HG02610 (cell line): ENCODE measurements around the gene NFIB.

Experiments
- ATAC-seq: cut with Tn5 transposase; IDR thresholded peaks from one replicate; pipeline ENCODE4 v1.9.1; 2021; ENCODE audit warnings: mild to moderate bottlenecking, moderate library complexity; ENCODE audit not compliant: unreplicated experiment

Gene NFIB

DNA sequence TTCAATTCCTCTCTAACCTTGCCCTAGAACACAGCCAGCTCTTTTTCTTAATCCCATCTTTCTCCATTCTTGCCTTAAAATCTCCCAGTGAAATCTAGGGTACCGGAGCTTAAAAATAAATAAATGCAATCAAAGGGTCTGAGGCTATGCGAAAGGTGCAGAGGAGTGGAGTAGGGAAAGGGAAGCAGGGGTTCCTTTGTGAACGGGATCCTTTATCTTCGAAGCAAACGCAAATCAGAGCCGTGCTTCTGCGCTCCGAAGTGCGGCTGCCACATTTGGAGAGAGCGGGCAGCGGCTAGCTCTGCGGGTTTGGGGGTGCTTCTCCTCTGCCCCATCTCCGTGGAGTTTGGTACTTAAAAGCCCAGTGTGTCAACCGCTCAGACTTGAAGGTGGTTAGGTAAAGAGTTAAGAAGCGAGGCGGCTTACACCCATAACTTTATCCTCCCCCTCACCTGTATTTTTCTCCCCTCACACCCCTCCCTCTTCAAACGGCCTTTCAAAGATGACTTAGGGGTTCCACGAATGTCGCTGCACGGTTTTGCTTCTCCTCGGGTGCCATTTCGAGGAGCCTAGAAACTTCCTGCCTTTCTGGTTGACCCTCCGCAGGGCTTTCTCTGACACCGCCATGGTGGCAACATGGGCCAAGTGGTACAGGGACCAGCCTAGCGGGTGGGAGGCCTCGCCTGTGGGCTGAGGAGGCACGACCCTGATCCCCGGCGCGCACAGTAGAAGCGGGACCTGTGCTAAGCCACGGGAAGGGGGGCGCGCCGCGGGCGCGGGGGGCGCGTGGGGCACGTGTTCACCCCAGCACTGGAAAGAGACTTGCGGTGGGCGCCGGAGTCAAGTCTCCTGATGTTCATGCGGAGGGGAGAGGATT lies 31.7 kb upstream of the NFIB start:
- ATAC-seq = no peak

DNA sequence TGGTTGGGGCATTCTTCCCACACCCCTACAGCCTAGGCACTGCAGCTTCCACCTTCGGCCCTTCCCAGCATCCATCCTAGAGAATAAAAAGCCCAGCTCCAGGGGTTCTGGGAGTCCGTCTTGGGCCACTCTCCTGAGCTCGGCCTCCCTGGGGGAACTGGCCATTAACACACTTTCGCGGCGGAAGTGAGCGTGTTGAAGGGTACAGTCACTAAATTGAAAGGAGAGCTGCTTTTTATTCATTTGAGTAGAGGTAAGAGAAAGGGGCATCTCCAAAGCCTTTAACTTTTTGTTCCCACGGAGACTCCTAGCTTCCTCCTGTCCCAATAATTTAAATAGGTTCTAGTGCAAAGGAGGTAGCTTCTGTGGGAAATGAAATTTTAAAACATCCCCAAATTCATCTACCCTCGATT lies 31.0 kb upstream of the NFIB start:
- no peak for ATAC-seq

DNA sequence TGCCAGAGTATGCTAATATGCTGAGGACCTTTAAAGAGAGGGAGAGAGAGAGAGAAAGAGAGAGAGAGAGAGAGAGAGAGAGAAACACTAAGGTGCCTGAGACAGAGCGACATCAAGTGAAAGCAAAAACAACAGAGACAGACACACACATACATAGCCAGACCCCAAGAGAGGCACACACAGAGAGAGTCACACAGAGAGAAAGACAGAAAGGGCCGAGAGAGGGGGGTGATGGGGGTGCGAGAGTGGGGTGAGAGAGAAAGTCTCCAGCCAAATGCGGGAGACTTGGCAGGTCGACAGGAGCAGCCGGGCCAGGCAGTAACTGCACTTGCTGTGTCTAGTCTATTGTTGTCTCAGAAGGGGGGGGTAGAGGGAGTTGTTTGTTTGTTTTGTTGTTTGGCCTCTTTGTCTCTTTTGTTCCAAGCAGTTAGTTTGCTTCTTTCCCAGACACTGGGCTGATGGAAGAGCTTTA lies 30.1 kb upstream of the NFIB start:
- no peak for ATAC-seq

DNA sequence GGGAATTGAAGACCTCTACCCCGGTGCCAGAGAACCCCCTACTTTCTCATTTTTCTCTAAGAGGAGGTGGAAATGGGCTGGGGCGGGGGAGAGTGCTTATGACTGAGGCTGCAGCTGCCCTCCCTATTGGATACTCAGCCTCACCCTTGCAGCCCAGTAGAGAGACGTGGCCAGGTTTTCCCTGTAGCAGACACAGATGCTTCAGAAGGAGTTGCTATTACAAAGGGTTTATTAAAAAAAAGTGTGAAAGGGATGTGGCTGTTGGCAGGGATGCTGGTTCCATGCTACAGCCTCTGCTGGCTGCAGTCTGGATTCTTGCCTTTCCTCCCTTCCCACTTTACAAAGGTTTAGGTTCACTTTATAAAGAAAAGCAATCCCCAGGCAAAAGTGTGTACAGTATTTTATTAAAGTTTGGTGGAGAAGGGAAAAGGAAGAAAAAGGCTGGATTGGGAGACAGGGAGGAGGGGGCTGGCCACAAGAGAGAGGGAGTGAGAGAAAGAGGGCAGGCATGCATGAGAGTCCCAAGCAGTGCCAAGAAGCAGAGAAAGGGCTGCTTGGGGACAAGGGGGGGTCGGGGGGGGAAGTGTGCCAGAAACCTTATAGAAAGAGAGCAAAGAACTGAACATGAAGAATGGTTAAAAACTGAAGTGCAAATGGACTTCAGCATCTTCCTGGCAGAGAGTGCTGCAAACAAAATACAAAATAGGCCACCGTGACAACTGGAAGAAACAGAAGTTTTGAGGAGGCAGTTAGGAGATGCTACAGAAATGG lies 29.5 kb upstream of the NFIB start:
- no peak for ATAC-seq

DNA sequence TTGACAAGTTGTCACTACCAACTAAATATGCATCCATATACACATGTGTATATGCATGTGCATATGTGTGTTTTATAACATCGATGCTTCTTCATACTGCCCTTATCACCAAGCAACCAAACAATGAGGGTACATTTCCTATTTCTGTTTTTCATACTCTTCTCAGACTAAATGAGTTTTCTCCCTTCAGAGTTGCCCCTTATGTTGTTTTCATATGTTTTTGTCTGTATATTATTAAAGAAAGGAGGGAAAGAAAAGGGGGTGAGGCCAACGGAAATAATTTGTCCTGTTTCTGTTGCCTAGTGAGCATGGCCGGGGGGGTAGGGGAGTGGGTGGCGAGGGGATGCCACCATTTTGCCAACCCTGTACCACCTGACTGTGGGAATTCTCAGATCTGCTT lies 28.8 kb upstream of the NFIB start:
- ATAC-seq = no peak

DNA sequence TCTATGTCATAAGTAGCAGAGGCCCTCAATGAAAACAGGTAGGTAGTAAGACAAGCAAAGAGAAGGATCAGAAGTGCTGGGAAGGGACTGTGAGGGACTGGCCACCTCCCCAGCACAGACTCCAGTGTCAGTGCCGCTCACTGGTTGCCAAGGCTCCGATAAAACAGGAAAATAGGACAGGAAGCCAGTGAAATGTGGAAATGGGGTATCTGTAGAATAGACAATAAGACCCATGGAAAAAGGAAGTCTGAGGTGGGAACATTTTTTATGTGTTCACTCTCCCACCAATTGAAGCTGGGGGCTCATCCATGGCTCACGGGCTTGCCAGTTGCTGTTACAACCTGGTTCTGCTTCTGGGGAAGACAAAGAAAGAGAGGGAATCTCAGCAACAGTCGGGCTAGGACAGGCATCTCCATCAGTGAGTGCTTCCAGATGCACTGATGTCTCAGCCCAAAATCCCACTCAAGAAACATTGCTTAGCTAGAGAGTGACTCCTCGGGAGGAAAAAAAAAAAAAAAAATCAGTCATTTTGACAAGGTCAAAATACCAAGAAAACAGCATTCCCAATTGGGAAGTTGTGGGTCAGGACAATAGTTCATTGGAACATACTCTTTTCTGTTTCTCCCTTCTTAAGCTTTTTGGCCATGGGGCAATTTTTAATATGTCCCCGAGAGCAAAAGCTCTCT lies 27.6 kb upstream of the NFIB start:
- ATAC-seq = no peak

DNA sequence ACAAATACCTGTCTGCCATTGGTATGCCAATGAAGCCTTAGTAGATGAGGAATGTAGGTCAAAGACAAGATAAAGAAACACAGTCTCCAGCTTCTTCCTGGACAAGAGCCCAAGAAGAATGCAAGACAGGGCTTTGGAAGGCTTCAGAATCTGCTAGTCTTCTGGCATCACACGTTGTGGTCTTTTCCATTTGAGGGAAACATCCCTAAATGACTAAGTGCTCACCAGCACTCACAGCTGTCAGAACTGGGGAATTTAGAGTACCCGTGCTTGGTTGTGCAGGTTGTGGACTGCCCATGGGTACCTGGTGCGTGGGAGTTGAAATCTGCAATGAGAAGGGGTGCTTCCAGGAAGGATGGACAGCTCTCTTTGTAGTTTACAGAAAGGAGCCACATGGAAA lies 27.1 kb upstream of the NFIB start:
- ATAC-seq = no peak

DNA sequence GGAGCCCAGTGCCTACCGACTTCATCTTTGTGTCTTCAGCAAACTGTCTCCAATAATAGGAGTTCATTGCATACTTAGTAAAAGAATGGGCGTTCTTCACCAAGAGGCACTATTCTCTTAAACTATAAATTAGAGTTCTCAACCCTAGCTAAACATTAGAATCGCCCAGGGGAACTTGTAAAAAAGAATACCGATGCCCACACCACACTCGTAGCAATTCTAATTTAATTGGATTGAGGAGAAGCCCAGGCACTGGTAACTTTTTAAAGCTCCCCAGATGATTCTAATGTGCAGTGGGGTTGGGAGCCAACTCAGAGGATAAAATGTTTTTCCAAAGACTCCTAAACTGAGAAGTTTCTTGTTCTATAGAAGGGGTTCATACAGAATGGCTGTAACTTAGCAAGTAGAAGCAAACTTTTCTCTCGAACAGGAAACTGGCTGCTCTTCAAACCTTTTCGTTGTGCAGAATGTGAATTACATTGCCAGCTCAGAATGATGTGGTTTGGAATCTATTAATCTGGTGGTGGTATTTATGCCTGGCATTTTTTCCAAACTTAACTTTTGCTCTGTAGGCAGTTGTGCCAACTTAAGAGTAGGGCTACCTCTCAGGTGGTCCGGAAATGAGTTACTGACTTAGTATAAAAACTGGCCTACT lies 26.4 kb upstream of the NFIB start:
- no peak for ATAC-seq

DNA sequence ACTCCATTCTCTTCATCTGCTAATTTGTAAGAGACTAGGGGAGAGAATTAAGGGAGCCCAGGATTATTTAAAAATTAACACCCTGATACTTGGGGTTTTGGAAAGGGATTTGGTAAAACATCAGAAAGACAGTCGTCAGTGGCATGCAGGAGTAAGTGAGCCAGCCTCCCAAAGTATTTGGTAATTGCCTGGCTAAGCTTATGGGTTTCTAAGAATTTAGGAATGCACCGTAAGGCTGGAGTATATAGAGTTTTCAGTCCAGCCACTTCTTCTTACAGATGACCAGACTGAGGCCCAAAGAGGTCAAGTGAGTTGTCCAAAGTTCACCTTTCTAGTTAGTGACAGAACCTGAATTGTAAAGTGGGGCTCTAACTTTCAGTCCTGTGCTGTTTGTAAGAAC lies 25.8 kb upstream of the NFIB start:
- ATAC-seq = no peak

DNA sequence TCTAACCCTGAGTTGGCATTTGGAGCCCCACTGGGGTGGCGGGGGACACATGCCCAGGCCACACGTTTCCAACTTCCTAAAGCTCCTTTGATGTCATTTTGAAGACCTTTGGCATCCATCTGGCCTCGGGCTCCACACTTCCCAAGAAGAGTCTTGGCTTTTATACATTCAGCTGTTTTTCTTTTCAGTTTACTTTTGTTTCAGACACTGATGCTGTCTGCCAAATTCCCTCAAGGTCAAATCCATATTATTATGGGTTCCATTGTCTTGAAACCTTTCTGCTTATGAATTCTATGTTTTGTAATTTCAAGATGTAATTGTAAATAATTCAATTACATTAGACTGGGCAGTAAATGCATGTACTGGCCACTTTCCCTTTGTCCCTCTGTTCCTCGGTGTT lies 23.7 kb upstream of the NFIB start:
- ATAC-seq = no peak

DNA sequence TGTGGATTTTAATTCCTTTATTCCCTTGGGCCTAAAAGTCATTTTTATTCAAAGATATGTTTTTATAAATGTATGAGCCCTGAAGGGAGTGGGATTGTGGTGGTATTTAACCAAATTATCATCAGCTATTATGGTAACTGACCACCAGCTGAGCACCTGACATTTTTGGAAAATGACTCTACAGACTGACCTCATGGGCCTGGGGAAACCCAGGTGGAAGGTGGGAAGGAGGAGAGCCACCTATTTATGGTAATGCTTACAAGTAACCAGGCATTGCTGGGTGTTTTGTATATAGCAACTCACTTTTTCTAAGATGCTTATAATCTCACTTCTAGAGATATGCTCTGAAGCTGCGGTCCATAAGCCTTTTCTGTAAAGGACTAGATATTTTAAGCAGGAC lies 22.3 kb upstream of the NFIB start:
- no peak for ATAC-seq

DNA sequence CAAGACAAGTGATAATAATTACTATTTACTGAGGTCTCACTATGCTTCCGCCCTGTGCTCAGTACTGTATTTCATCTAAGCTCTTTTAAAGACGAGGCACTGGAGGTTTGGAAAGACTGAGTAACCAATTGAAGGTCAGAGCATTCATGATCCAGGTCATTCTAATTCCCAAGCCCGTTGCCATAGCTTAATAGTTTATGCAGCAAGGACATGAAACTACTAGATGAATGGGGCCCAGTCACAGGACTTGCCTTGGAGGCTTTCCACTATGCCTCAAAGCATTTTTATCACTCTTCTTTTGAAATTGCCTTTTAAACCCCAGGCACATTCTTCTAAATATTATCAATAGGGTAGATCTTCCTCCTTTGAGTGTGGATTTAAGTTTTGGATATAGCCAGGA lies 17.2 kb upstream of the NFIB start:
- ATAC-seq = no peak

DNA sequence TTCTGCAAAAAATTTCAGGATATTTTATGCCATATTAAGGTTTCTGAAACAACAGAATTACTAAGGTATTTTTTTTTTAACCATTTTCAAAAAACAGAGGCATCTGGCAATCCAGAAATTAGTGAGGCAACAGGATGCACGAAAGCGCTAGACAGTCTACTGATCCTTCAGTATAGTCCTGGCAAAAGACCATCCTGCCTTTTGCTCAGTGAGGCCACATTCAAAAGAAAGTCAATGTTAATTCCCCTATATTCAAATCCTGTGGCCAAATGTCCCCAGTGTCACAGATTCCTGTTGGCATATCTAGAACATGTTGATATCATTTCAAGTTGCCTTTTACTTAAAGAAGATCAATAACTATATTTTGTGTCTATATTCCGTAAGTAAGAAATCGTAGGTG lies 13.1 kb upstream of the NFIB start:
- no peak for ATAC-seq

DNA sequence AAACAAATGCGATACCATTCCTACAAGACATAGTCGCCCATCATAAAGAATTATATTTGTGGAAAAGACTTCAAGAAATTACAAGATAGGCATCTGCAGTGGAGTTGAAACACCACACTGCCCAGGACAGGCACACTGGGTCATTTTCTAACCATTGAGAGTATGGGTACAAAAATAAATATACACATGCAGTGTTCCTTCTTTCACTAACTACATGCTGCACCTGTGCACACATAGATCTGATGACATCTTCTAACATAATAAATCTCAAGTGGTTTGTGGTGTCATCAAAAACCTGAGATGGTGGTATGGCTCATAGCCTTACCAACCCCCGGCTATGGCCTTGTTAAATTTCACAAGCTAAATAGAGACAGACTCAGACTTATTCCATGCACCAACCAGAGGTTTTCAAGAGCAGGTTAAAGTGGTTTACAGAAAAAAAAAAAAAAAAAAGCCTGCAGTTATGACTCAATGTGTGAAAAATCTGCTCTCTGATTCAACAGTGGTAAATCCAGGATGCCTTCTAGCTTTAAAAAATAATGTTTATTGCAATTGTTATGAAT lies 12.4 kb upstream of the NFIB start:
- ATAC-seq = no peak

DNA sequence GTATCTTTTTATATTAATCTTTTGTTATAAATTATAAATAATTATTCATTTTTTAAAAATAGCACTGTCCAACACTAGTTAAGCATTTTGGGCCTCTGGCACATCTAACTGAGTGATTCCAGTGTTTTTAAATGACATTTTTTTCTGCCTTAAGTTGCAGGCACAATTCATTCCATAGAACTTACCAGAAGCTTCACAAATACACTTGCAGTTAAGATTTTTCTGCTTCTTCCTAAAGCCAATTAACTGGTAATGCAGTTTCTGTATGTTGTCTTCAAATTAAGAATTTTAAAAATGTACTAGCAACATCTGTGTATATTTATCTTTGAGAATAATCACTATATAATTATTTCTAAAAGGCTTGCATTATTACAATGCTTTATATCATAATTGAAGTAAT lies 11.2 kb upstream of the NFIB start:
- ATAC-seq = no peak

DNA sequence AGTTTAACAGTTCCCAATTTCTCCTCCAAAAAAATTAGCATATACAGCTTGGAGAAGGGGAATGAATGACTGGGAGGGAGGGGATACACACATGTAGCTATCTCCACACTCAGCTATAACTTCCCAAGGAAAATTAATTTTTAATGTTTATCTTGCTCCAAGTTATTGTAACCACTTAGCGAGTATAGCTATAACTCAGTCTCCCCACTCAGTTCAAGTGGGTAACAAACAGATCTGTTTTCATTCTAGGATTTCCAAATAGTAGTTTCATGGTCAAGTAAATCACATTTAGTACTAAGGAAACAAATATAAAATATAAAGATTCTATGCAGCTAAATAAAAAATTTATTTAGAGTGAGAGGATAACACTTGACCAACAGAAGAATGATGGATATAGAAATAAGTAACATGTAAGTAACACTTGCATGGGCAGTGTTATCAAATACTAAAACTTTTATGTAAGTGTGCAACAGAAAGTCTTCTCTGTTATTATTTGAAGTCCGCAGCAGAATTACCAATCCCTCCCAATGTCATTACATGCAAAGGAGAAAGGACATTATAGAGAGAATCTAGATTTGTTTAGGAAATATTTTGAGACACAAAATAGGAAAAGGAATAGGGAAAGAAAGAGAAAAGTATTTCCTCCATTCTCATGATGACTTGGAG lies 10.2 kb upstream of the NFIB start:
- no peak for ATAC-seq

DNA sequence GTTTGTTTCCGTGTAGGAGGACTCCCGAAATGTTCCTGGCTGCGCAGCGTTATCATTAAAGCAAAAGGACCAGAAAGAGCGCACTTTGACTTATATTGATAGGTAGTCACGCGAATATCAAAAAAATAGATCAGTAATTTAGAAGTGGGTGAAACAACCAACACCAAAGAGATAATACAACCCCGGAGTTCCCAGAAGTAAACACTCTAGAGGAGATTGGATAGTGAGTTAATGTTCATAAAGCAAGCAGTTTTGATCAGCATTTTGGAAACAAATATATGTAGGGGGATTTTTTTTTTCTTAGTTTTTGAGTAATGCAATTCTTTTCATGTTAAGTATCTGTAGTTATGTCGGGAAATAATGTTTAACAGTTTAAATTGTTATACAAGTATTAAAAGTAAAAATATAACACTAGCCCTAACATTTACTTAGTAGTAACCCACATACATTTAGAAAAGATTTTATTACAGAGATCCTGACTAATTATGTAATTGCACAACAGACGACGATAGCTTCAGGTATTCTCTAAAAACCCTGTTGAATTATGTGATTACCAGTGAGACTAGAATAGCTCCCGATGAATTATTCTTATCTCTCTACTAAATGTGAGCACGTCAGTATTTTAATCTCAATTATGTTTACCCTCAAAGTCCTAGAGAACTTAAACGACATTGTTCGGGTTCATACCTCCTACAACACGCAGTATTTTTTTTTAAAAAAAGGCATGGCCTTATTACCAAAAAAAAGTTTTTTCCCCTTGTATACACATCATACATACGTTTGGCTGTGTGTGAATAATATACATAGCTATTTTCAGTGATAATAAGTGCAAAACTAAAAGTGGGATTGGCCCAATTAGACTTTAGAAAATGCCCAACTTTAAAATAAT lies 9.4 kb upstream of the NFIB start:
- ATAC-seq = no peak

DNA sequence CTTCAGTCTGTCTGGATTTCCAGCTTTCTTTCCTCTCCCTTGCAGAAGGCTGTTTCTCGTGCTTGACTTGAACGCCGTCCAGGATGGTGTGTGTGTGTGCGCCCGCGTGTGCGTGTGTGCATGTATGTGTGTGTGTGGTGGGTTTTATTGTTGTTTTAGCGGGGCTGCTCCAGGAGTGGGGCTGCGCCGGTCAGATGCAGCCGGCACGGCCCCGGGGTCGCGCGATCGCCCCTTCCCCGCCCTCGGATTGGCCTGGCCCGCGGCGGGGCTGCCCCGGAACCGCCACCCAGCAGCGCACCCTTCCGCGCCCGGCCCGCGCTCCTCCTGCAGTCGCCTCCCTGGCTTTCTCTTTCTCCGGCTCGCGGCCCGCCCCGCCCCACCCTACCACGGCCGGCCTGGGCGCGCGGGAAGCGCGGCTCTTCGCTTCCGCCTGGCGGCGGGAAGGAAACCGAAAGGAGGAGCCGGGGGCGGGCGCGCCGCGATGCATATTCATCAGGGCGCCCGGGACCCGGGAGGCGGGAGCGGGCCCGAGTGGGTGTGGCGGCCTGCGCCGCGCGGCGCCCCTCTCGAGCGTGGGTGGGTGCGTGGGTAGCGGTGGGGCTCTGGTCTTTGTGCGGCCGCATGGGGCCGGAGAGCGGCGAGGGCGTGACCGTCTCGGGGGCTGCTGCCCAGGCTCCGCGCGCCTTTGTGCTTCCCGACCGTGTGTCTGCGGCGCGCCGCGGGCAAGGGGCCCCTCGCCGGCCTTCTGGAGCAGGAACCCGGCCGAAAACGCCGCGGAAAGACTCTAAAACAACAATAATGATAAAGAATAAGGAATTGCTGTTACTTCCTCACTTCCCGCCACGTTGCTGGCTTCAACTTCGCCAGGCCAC lies 8.5 kb upstream of the NFIB start:
- ATAC-seq = peak; percentile 95
